Gastroesophageal sphincter (tissue), 4 donors: ENCODE data around the gene SLC34A2. TPM values are rescaled to one million over a fixed set of nuclear protein-coding genes. Genes with fewer than 3 reads are reported as not detected.
"Not testable (repeated sequence)": the region's sequence is repeated elsewhere in the genome, so short reads cannot be mapped to it uniquely, and the experiment has no call there.

ENCODE experiments used
- ATAC-seq: fragments of 150-250 bp; one replicate; pipeline ENCODE4 v1.9.1; 2016; ENCODE audit warnings: mild to moderate bottlenecking, moderate library complexity
- H3K27ac ChIP-seq, 4 donors: fragments of 200-600 bp; sonication (generic) in 3 of 4; 1 replicate in 3 of 4; 2 replicates in 1 of 4; pipeline ENCODE4 v1.5.1; 2016 to 2019
- H3K27me3 ChIP-seq: fragments of 200-600 bp; sonication (generic); one replicate; pipeline ENCODE4 v1.5.1; 2019
- H3K36me3 ChIP-seq, 2 donors: fragments of 200-600 bp; sonication (generic); one replicate each; pipeline ENCODE4 v1.5.1; 2019; ENCODE audit warnings: control low read depth in 1 of 2
- H3K4me1 ChIP-seq, 3 donors: fragments of 200-600 bp; sonication (generic); 1 replicate in 2 of 3; 2 replicates in 1 of 3; pipeline ENCODE4 v1.5.1; 2016 to 2019; ENCODE audit warnings: control low read depth in 2 of 3
- H3K4me3 ChIP-seq, 2 donors: fragments of 200-600 bp; sonication (generic); one replicate each; pipeline ENCODE4 v1.5.1; 2019; ENCODE audit warnings: mild to moderate bottlenecking in 1 of 2, moderate library complexity in 1 of 2
- H3K9me3 ChIP-seq, 3 donors: fragments of 200-600 bp; sonication (generic); one replicate each; pipeline ENCODE4 v1.5.1; 2017 to 2019; ENCODE audit warnings: control low read depth in 2 of 3
- EP300 ChIP-seq: sonication (generic); formaldehyde crosslinking; IDR thresholded peaks from one replicate; pipeline ENCODE4 v1.6.1; 2017; ENCODE audit warnings: antibody characterized with exemption, mild to moderate bottlenecking
- POLR2A ChIP-seq, 2 donors: fragments of 450-650 bp; IDR thresholded peaks; one replicate each; pipeline ENCODE4 v1.6.1; 2017; ENCODE audit warnings: antibody characterized with exemption in 2 of 2, mild to moderate bottlenecking in 2 of 2, moderate library complexity in 1 of 2
- POLR2AphosphoS5 ChIP-seq: sonication (generic); formaldehyde crosslinking; IDR thresholded peaks from one replicate; pipeline ENCODE4 v1.6.1; 2017; ENCODE audit warnings: antibody characterized with exemption
- WGBS, 2 donors: methylation state at CpG; one replicate each; pipeline ENCODE4 v1.1.5; 2018; ENCODE audit warnings: low coverage in 1 of 2; 5-methylcytosine and 5-hydroxymethylcytosine counted together
- total RNA-seq, 4 donors: library from RNA; depleted of rRNA; stranded (reverse); fragments of >200 nt; gene quantifications; one replicate each; pipeline ENCODE4 v1.1.0, GENCODE V29; 2016
- TF ChIP-seq, protein P1 (sequence below), 4 experiments: fragments of 200-600 bp in 2 of 4; fragments of 450-650 bp in 2 of 4; sonication (generic) in 1 of 4; IDR thresholded peaks; one replicate each; pipeline ENCODE4 v1.5.1; 2017 to 2019; ENCODE audit warnings: antibody characterized with exemption in 4 of 4, mild to moderate bottlenecking in 2 of 4, moderate library complexity in 2 of 4

Gene SLC34A2
- total RNA-seq, 4 donors from 2014 or later: 7.8 TPM; not detected in 3

DNA sequence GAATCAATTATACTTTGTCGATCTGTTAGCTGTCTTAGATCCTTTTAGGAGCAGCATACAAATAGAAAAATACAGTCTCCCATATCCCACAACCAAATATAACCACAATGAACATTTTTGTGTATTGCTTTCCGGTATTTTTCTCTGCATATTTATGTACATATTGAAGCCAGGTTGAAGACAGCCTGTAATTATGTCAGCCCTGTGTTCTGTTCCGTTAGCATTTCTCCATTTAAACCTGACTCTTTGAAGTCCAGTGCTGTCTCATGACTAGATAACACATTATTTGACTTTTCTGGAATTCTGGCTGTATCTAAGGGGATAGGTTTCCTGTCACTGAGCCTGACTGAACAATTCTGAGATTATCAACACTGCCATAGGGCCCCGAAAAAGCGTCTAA, 4.0 kb upstream of the SLC34A2 start:
- H3K27me3 ChIP-seq: peaks cover 29% of the 10 kb centered on the region
- H3K9me3 ChIP-seq: no peaks in the 10 kb centered on the region
- H3K4me1 ChIP-seq: peaks cover 0 to 12% (median 0%) of the 10 kb centered on the region in 3 donors
- WGBS, 2 donors: 64 to 66% methylated on average over 4 to 5 of the region's 5 CpGs
- H3K27ac ChIP-seq: no peak overlapping the region
- no peaks in the 10 kb centered on the region for H3K36me3 ChIP-seq
- H3K4me3 ChIP-seq: no peak overlapping the region
- no peak for ATAC-seq
- TF ChIP-seq POLR2AphosphoS5 (no peak), POLR2A (IDR thresholded peaks at IDR 0.05) (no peak), EP300 (no peak)
- TF ChIP-seq, protein P1, sequence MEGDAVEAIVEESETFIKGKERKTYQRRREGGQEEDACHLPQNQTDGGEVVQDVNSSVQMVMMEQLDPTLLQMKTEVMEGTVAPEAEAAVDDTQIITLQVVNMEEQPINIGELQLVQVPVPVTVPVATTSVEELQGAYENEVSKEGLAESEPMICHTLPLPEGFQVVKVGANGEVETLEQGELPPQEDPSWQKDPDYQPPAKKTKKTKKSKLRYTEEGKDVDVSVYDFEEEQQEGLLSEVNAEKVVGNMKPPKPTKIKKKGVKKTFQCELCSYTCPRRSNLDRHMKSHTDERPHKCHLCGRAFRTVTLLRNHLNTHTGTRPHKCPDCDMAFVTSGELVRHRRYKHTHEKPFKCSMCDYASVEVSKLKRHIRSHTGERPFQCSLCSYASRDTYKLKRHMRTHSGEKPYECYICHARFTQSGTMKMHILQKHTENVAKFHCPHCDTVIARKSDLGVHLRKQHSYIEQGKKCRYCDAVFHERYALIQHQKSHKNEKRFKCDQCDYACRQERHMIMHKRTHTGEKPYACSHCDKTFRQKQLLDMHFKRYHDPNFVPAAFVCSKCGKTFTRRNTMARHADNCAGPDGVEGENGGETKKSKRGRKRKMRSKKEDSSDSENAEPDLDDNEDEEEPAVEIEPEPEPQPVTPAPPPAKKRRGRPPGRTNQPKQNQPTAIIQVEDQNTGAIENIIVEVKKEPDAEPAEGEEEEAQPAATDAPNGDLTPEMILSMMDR (IDR thresholded peaks at IDR 0.05): no peak

DNA sequence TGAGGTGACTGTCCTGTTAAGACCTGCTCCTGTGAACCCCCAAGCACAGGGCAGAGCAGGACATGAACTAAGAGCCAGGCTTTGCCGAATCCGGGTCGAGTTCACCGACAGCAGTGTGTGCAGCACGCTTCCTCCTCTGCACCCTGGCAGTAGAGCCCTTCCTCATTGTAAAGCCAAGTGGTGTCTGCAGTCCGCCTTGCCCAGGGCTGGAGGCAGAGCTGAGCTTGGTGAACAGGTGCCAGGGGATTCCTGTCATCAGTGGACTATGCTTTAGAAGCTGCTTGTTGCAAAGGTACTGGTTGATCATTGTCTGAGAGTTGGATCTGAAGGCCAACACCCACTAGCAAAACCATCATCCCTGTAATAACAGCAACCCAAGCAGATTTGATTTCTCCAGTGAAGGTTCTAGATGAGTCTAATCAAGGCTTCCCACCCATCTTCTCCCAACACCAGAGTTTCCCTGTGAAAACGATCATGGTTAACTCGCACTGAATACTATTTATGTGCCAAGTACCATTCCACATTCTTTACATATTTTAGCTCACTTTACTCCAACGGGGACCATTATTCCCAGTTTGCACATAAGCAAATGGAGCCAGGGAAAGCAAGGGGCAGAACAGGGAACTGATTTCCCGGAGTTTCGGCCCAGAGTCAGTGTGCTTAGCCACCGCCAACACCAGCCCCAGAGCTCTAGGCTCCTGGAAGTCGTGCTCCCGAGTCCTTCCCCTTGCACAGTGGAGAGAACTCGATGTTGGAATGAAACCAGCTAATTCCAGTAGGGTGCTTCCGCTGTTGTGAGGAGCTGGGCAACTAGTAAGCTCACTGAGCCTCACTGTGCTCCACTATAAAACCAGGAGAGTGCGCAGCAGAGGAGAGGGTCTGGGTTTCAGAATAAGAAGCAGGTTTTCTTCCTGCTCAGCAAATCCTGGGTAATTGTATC, 1.4 kb upstream of the SLC34A2 start:
- Histone ChIP-seq H3K9me3 (no peaks in the 10 kb centered on the region), H3K4me3 (no peak overlapping the region), H3K27ac (no peak overlapping the region), H3K27me3 (peaks cover 34% of the 10 kb centered on the region), H3K36me3 (no peaks in the 10 kb centered on the region), H3K4me1 (peaks cover 0 to 12% (median 0%) of the 10 kb centered on the region in 3 donors)
- 46 to 49% methylated on average over 8 to 9 of the region's 17 CpGs for WGBS, 2 donors
- no peak for TF ChIP-seq POLR2A (IDR thresholded peaks at IDR 0.05)
- no peak for TF ChIP-seq POLR2AphosphoS5
- no peak for TF ChIP-seq EP300
- TF ChIP-seq, protein P1 (IDR thresholded peaks at IDR 0.05): no peak
- ATAC-seq: no peak

- no peak overlapping the region for H3K27ac ChIP-seq
- no peak for TF ChIP-seq POLR2AphosphoS5
- no peak for TF ChIP-seq POLR2A (IDR thresholded peaks at IDR 0.05)
- TF ChIP-seq EP300: no peak
- TF ChIP-seq, protein P1 (IDR thresholded peaks at IDR 0.05): no peak
- H3K27me3 ChIP-seq: peaks cover 34% of the 10 kb centered on the region
- H3K4me3 ChIP-seq: peak overlapping the region in 1 of 2 donors; percentile 18
- no peaks in the 10 kb centered on the region for H3K9me3 ChIP-seq
- ATAC-seq: no peak
- 46 to 66% methylated on average over 3 to 8 of the region's 8 CpGs for WGBS, 2 donors
- H3K36me3 ChIP-seq: no peaks in the 10 kb centered on the region
- H3K4me1 ChIP-seq: peaks cover 0 to 12% (median 0%) of the 10 kb centered on the region in 3 donors
Observed at GRCh38 chr4:25656031-25656430, 380 bp downstream of the SLC34A2 start.

GRCh38 chr4:25658357-25658771, 2.7 kb downstream of the SLC34A2 start:
- Histone ChIP-seq H3K4me1 (peaks cover 0 to 12% (median 0%) of the 10 kb centered on the region in 3 donors), H3K27me3 (peaks cover 37% of the 10 kb centered on the region), H3K4me3 (no peak overlapping the region), H3K9me3 (no peaks in the 10 kb centered on the region), H3K36me3 (no peaks in the 10 kb centered on the region), H3K27ac (no peak overlapping the region)
- TF ChIP-seq EP300 (no peak), POLR2AphosphoS5 (no peak), POLR2A (IDR thresholded peaks at IDR 0.05) (no peak)
- TF ChIP-seq, protein P1 (IDR thresholded peaks at IDR 0.05): no peak
- 83% methylated on average over 2 of the region's 3 CpGs; no CpG with 5 or more reads in 1 of the 2 donors for WGBS, 2 donors
- ATAC-seq: no peak

GRCh38 chr4:25658777-25659176, 3.1 kb downstream of the SLC34A2 start:
- Histone ChIP-seq H3K36me3 (no peaks in the 10 kb centered on the region), H3K4me3 (no peak overlapping the region), H3K4me1 (peaks cover 0 to 12% (median 0%) of the 10 kb centered on the region in 3 donors), H3K9me3 (no peaks in the 10 kb centered on the region), H3K27ac (no peak overlapping the region), H3K27me3 (peaks cover 41% of the 10 kb centered on the region)
- TF ChIP-seq, protein P1 (IDR thresholded peaks at IDR 0.05): no peak
- TF ChIP-seq EP300: no peak
- TF ChIP-seq POLR2A (IDR thresholded peaks at IDR 0.05): no peak
- TF ChIP-seq POLR2AphosphoS5: no peak
- 100% methylated on average over 1 of the region's 3 CpGs for WGBS, 2 donors
- ATAC-seq: no peak

DNA sequence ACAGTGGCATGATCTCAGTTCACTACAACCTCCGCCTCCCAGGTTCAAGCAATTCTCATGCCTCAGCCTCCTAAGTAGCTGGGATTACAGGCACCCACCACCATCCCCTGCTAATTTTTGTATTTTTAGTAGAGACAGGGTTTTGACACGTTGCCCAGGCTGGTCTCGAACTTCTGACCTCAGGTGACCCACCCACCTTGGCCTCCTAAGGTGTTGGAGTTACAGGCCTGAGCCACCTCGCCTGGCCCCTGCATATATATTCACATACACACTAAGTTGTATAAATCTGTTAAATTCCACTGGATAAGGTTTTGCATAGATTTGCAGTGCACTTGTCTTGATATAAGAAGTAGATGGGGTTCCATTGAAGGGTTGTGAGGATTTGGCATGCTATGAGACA, 5.8 kb downstream of the SLC34A2 start:
- WGBS, 2 donors: 55 to 86% methylated on average over 3 to 4 of the region's 4 CpGs
- not testable (repeated sequence) for H3K4me1 ChIP-seq

More for the DNA sequence above, 5.8 kb downstream of the SLC34A2 start:
- H3K36me3 ChIP-seq, H3K9me3 ChIP-seq, H3K27ac ChIP-seq, ATAC-seq, H3K4me3 ChIP-seq: not testable (repeated sequence)
- H3K27me3 ChIP-seq: peaks cover 14% of the 10 kb centered on the region
